HG03097 (cell line): ENCODE measurements around the gene ARG1.
A peak's percentile ranks its signal among the peaks of the same experiment; 100 is the strongest.

Experiments
- ATAC-seq: cut with Tn5 transposase; IDR thresholded peaks from one replicate; pipeline ENCODE4 v1.9.1; 2021; ENCODE audit not compliant: unreplicated experiment, low FRiP score

Gene ARG1

GRCh38 chr6:131575834-131576478 is 2.9 kb downstream of the ARG1 start:
- ATAC-seq: no peak

DNA sequence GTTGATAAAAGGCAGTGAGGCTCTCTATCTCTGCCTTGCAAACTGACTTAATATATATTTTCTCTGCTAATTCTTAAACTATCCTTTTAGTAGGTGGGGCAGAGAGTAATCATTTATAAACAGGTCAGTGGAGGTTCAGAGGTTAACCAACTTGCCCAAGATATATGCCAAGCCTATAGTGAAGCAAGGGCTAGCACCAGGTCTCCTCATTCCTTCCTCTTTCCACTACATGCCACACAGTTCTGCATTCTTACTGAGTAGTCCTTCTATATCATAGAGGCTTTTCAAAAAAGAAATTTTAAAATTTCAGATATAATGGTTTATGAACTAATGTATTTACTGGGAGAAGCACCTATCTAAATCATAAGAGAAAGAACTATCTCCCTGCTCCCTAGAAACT is 8.5 kb downstream of the ARG1 start:
- ATAC-seq: no peak

GRCh38 chr6:131586543-131586942 is 13.5 kb downstream of the ARG1 start:
- ATAC-seq: no peak

GRCh38 chr6:131587909-131588308 is 14.9 kb downstream of the ARG1 start:
- no peak for ATAC-seq

- ATAC-seq: no peak
Observed at GRCh38 chr6:131588643-131589042, 15.6 kb downstream of the ARG1 start.

GRCh38 chr6:131592935-131593334 is 19.9 kb downstream of the ARG1 start:
- ATAC-seq: no peak

DNA sequence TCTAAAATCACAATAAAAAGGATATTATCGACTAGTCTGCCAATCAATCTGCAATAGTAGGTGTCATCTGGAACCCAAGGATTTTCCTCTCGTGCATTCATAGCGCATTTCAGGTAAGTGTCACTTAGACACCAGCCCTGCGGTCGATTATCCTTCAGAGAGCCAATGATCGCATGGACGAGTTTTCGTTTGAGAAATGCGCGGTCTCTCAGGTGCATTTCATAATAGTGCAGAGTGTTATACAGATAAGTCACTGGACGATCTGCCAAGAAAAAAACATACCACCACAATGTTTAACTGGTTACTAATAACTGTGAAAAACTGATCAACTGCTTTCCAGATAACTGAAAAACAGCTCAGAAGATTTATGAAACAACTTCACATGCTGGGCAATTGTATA is 21.0 kb downstream of the ARG1 start:
- ATAC-seq: no peak

GRCh38 chr6:131597446-131597845 is 24.4 kb downstream of the ARG1 start:
- ATAC-seq: no peak

DNA sequence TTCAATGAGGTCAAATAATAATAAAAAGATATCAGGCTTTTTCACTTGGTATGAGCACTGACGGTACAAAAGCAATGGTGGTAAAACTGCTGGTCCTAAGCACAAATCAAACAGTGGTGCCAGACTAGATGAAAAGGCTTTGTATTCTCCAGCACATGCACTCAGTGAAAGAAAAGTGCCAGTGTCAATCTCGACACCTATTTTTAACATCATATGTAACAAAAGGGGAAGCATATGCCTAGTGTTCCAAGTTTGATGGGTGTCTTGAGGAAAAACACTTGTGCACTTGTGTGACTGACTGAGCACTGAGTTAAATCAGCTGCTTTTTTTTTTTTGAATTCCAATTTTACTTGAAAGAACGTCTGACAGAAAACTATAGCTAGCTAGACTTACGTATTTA is 27.7 kb downstream of the ARG1 start:
- ATAC-seq: no peak

GRCh38 chr6:131602781-131603312 is 29.8 kb downstream of the ARG1 start:
- ATAC-seq: no peak

DNA sequence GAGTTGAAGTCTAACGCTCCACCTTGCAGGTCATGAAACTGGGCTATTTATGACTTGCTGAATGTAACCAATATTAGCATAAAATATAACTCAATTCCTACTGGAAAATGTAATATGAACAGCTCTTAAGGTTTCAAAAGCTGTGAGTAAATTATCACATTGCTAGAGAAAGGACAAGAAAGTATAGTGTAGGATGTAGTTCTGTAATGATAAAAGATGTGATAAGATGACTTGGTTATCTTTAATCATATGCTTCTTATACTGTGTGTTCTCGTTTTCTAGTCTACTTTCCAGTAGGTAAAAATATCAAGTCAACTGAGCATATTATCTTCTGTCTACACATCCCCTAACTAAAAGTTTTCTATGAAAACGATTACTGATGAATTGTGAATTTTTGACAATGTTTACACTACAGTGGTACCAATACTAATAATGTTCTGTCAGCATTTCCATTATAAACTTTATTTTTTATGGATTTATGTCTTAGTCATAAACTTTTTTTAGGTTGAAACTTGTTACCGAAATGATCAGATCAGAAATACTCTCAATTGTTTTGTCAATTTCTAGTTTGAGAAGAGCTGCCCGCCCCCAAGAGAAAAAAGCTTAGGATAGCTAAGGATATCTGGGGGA is 40.4 kb downstream of the ARG1 start:
- ATAC-seq: no peak

GRCh38 chr6:131615275-131615674 is 42.2 kb downstream of the ARG1 start:
- ATAC-seq: no peak

DNA sequence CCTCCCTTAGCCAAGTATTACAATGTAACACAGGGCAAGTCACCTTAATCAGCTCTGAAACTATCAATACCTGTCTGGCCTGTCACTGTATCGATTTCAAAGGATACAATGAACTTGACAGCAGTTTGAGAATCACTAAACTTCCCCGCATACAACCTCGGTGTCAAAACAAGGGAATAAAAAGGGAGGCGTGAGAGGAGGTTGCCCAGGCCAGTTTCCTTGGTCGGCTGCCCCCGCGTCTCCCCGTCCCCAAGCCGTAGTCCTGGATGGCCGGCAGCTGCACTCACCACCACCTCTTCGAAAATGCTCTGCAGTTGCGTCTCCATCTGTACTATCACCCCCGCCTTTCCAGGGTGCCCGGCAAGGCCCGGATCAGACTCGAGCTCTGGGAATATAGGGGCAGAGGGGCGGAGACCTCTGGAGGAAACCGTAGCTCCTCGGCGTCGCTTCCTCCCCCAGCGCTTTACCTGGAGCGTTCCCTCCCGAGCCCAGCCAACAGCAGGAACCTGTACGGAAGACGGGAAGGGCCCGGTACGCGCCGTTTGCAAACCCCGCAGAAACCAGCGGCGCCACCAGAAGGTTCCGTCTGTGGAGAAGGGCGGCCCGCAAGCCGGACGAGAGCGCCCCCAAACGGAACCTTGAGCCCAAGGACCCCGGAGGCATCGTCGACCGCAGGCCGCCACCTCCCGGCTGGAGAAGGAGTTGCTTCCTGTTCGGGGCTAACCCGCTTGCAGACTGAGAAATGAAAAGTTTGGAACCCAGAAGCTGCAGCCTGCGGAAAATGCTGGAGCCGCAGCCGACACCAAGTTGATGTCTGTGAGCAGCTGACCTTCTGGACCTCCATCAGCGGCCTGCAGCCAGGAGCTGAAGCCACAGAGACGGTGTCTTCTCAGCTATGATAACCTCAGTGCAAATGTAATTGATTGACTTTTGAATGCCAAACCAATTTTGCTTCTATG is 55.0 kb downstream of the ARG1 start, which contains the start of gene MED23:
TSS of gene MED23 (minus strand) at position 519 of the 959 bp plus-strand sequence. CDS start at position 326, 193 bp downstream.
- peak; percentile 98 for ATAC-seq

GRCh38 chr6:131628726-131629125 is 55.7 kb downstream of the ARG1 start:
- ATAC-seq: no peak

- ATAC-seq: no peak
Observed at GRCh38 chr6:131629651-131630050, 56.6 kb downstream of the ARG1 start.

DNA sequence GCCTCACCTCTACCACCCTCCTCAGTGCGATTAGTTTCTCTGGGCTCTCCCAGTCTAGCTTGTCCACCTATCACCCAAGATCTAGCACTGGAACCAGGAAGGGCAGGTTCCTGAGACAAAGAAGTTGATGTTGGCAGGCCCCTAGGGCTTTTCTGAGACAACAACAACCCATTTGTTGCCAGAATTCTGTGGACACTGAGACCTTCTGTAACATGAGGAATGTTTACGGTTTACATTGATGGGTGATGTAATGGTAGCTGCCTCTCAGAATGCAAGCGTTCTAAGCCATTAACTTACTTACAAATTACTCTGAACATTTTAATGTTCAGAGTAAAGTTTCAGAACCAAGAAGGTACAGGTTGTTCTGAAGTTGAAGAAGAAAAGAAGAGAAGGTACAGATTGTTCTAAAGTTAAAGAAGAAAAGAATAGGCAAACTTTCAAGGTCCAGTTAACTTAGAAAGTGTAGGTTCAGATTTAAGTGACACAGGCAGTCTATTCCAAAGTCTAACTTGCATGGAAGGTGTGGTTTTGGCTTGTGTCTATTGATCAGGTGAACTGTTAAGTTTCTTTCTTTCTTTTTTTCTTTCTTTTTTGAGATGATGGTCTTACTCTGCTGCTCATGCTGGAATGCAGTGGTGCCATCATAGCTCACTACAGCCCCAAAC is 58.7 kb downstream of the ARG1 start:
- ATAC-seq: no peak
